HEK293T (cell line): Measurements from ENCODE around the gene PAPSS2.

ENCODE experiments used
- CTCF ChIA-PET: fragments of 350-600 bp; formaldehyde crosslinking; extraction: SDS; loops from one replicate; lab custom pipeline; 2021; ENCODE audit warnings: antibody characterized with exemption, inconsistent platforms; lab: Yijun Ruan, JAX
- POLR2A ChIA-PET: fragments of 350-600 bp; formaldehyde crosslinking; extraction: SDS; loops from one replicate; lab custom pipeline; 2020; ENCODE audit warnings: antibody characterized with exemption, inconsistent platforms; lab: Yijun Ruan, JAX
- DNase-seq: peaks from one replicate; pipeline ENCODE4 v3.0.0; 2012; ENCODE audit warnings: mixed read lengths; ENCODE audit errors: extremely low spot score
- ARNT ChIP-seq: fragments of 450-650 bp; IDR thresholded peaks from 2 replicates; pipeline ENCODE4 v1.6.1; 2017; ENCODE audit warnings: mild to moderate bottlenecking
- BHLHE40 ChIP-seq: fragments of 450-650 bp; IDR thresholded peaks from 2 replicates; pipeline ENCODE4 v1.6.1; 2016; ENCODE audit warnings: mild to moderate bottlenecking, moderate library complexity, borderline replicate concordance
- CTBP1 ChIP-seq: fragments of 450-650 bp; IDR thresholded peaks from 2 replicates; pipeline ENCODE4 v1.6.1; 2016; ENCODE audit warnings: borderline replicate concordance
- ELF4 ChIP-seq: fragments of 450-650 bp; IDR thresholded peaks from 2 replicates; pipeline ENCODE4 v1.6.1; 2017; ENCODE audit warnings: antibody characterized with exemption
- FOXA1 ChIP-seq: fragments of 450-650 bp; IDR thresholded peaks from 2 replicates; pipeline ENCODE4 v1.6.1; 2016; ENCODE audit warnings: mild to moderate bottlenecking
- FOXK2 ChIP-seq: fragments of 450-650 bp; IDR thresholded peaks from 2 replicates; pipeline ENCODE4 v1.6.1; 2016; ENCODE audit warnings: mild to moderate bottlenecking
- FOXM1 ChIP-seq: fragments of 450-650 bp; IDR thresholded peaks from 2 replicates; pipeline ENCODE4 v1.6.1; 2017; ENCODE audit warnings: mild to moderate bottlenecking, borderline replicate concordance
- HDGF ChIP-seq: fragments of 450-650 bp; IDR thresholded peaks from 2 replicates; pipeline ENCODE4 v1.6.1; 2017; ENCODE audit warnings: antibody characterized with exemption, borderline replicate concordance
- L3MBTL2 ChIP-seq: fragments of 450-650 bp; conservative IDR thresholded peaks from 2 replicates; pipeline ENCODE4 v1.6.1; 2016; ENCODE audit warnings: mild to moderate bottlenecking
- LEF1 ChIP-seq: fragments of 450-650 bp; IDR thresholded peaks from 2 replicates; pipeline ENCODE4 v1.6.1; 2017; ENCODE audit warnings: mild to moderate bottlenecking, borderline replicate concordance
- NFRKB ChIP-seq: fragments of 450-650 bp; IDR thresholded peaks from 2 replicates; pipeline ENCODE4 v1.6.1; 2016; ENCODE audit warnings: mild to moderate bottlenecking, moderate library complexity
- SP1 ChIP-seq: fragments of 450-650 bp; IDR thresholded peaks from 2 replicates; pipeline ENCODE4 v1.6.1; 2017
- SUZ12 ChIP-seq: fragments of 450-650 bp; IDR thresholded peaks from 2 replicates; pipeline ENCODE4 v1.6.1; 2016; ENCODE audit warnings: mild to moderate bottlenecking
- ZNF384 ChIP-seq: fragments of 450-650 bp; IDR thresholded peaks from 2 replicates; pipeline ENCODE4 v1.6.1; 2016
- TF ChIP-seq, protein P1 (sequence below): fragments of 450-650 bp; IDR thresholded peaks from 2 replicates; pipeline ENCODE4 v1.6.1; 2016

PAPSS2 gene

DNA sequence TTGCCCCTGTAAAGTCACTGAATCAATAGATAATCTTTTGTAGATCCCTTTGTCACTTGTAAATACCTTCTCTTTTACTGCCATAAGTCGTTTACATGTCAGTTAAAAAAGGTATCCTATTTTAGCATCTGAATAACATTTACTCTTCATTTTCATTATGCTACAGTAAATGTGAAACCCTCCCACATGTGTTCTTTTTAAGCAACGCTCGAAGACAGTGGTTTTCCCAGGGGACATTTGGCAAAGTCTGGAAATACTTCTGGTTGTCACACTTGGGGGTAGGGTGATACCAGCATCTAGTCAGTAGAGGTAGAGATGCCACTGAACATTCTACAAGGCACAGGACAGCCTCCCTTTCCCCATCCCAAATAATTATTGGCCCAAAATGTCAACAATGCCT lies 134.6 kb downstream of the PAPSS2 start:
- ChIA-PET CTCF (no interaction called here), POLR2A (no interaction called here)
- no peak for DNase-seq
- TF ChIP-seq ELF4 (no peak), NFRKB (no peak), BHLHE40 (no peak), FOXM1 (no peak), FOXK2 (no peak), HDGF (no peak), CTBP1 (no peak), LEF1 (no peak), L3MBTL2 (no peak), FOXA1 (no peak), SUZ12 (no peak), SP1 (no peak), ARNT (no peak), ZNF384 (no peak)
- TF ChIP-seq, protein P1, sequence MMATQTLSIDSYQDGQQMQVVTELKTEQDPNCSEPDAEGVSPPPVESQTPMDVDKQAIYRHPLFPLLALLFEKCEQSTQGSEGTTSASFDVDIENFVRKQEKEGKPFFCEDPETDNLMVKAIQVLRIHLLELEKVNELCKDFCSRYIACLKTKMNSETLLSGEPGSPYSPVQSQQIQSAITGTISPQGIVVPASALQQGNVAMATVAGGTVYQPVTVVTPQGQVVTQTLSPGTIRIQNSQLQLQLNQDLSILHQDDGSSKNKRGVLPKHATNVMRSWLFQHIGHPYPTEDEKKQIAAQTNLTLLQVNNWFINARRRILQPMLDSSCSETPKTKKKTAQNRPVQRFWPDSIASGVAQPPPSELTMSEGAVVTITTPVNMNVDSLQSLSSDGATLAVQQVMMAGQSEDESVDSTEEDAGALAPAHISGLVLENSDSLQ = no peak
